CD4-positive, alpha-beta T cell (primary cell): Measurements from ENCODE around the gene SH3BP1. TPM values are rescaled to one million over a fixed set of nuclear protein-coding genes. Genes with fewer than 3 reads are reported as not detected.
"Not testable (repeated sequence)": the region's sequence is repeated elsewhere in the genome, so short reads cannot be mapped to it uniquely, and the experiment has no call there.

Experiments
- ATAC-seq: fragments of 200-7000 bp; cut with Tn5 transposase; one replicate; pipeline ENCODE4 v1.10.0; 2022; ENCODE audit warnings: mild to moderate bottlenecking; ENCODE audit not compliant: poor library complexity
- CTCF ChIA-PET: fragments of 350-600 bp; sonication (Branson Sonifier 250); formaldehyde crosslinking; loops from one replicate; lab custom pipeline; 2021; ENCODE audit warnings: antibody characterized with exemption, inconsistent platforms; lab: Charles Lee
- POLR2A ChIA-PET: fragments of 350-600 bp; sonication (Branson Sonifier 250); formaldehyde crosslinking; loops from one replicate; lab custom pipeline; 2021; ENCODE audit warnings: antibody characterized with exemption, inconsistent platforms; lab: Charles Lee
- DNase-seq, 14 experiments: peaks; one replicate each; pipeline ENCODE4 v3.0.0-alpha.2; 2013 to 2020; ENCODE audit warnings: mixed read lengths in 2 of 14
- H3K27ac ChIP-seq, 2 donors: one replicate each; pipeline versions ENCODE4 v1.5.1 to v1.7.0; 2013; ENCODE audit warnings: low read length in 2 of 2, low read depth in 1 of 2, mild to moderate bottlenecking in 1 of 2
- H3K27me3 ChIP-seq, 2 experiments: 1 replicate in 1 of 2; 2 replicates in 1 of 2; pipeline versions ENCODE4 v1.6.1 to v1.7.0; 2013; ENCODE audit warnings: low read length in 2 of 2, control low read depth in 1 of 2, mild to moderate bottlenecking in 1 of 2, moderate library complexity in 1 of 2; ENCODE audit not compliant: insufficient read depth in 2 of 2, control insufficient read depth in 1 of 2
- H3K36me3 ChIP-seq: one replicate; pipeline ENCODE4 v1.6.1; 2013; ENCODE audit warnings: low read length, control low read depth; ENCODE audit not compliant: insufficient read depth
- H3K4me1 ChIP-seq: one replicate; pipeline ENCODE4 v1.6.1; 2013; ENCODE audit warnings: low read length, control low read depth; ENCODE audit not compliant: insufficient read depth
- H3K4me3 ChIP-seq: one replicate; pipeline ENCODE4 v1.5.1; 2013; ENCODE audit warnings: mild to moderate bottlenecking, low read length, moderate library complexity
- H3K9me3 ChIP-seq, 2 experiments: 1 replicate in 1 of 2; 2 replicates in 1 of 2; pipeline versions ENCODE4 v1.6.1 to v1.7.0; 2013; ENCODE audit warnings: low read length in 2 of 2, mild to moderate bottlenecking in 2 of 2, control low read depth in 1 of 2, moderate library complexity in 1 of 2; ENCODE audit not compliant: control insufficient read depth in 1 of 2, insufficient read depth in 1 of 2
- H3K27ac Mint-ChIP-seq: one replicate; pipeline ENCODE4 v1.8.0; 2020; ENCODE audit warnings: mixed read lengths
- H3K27me3 Mint-ChIP-seq: one replicate; pipeline ENCODE4 v1.8.0; 2021; ENCODE audit warnings: mixed read lengths
- H3K36me3 Mint-ChIP-seq: one replicate; pipeline ENCODE4 v1.8.0; 2021; ENCODE audit warnings: low read depth, mixed read lengths
- H3K4me1 Mint-ChIP-seq: one replicate; pipeline ENCODE4 v1.8.0; 2021; ENCODE audit warnings: low read depth, mixed read lengths
- H3K4me3 Mint-ChIP-seq: one replicate; pipeline ENCODE4 v1.8.0; 2020; ENCODE audit warnings: mild to moderate bottlenecking, mixed read lengths
- H3K9me3 Mint-ChIP-seq: one replicate; pipeline ENCODE4 v1.8.0; 2020; ENCODE audit warnings: mixed read lengths
- CTCF ChIP-seq: fragments of 200-600 bp; IDR thresholded peaks from one replicate; pipeline ENCODE4 v1.8.0; 2022; ENCODE audit warnings: antibody characterized with exemption, mild to moderate bottlenecking
- intact Hi-C, 2 experiments: fragments of 100-400 bp; cut with DNase I in 1 of 2; cut with micrococcal nuclease in 1 of 2; formaldehyde crosslinking; loops; one replicate each; pipeline versions ENCODE4 v1.15.1 to v1.9.0; 2023 to 2025; cut with DNase I, micrococcal nuclease
- polyA plus RNA-seq, 2 donors: library from polyadenylated mRNA; unstranded; fragments of 120-200 nt; gene quantifications; one replicate each; pipeline ENCODE4 v1.2.1, GENCODE V29; 2013
- total RNA-seq, 174 experiments: library from RNA in 2 of 174; stranded (reverse) in 2 of 174; gene quantifications; one replicate each; pipeline ENCODE4 v1.2.3 and lab custom pipeline; 2021 to 2026

Gene SH3BP1
- total RNA-seq: 10 to 100 TPM; 46.9 to 49.0 TPM
- 87.3 TPM for polyA plus RNA-seq (2013, experiment 1 of 2)
- polyA plus RNA-seq (2013, experiment 2 of 2): 108 TPM
- total RNA-seq (lab: John Stamatoyannopoulos, UW): 1.8 to 33.7 (median 13.3) reads per million in 172 experiments

GRCh38 chr22:37639070-37639760 is at the start of gene SH3BP1:
TSS of gene SH3BP1 (plus strand) at chr22:37639669. CDS start at chr22:37639788, 119 bp downstream.
- H3K36me3 ChIP-seq: peaks cover 30% of the 10 kb centered on the region
- peak within 1 kb of the TSS; percentile 94 for H3K27ac Mint-ChIP-seq
- intact Hi-C loops: no loop called here
- peak within 1 kb of the TSS; percentile 97 for H3K4me3 ChIP-seq
- no peaks in the 10 kb centered on the region for H3K9me3 ChIP-seq
- H3K27ac ChIP-seq: peak within 1 kb of the TSS; percentile 73 to 77
- no peaks in the 10 kb centered on the region for H3K27me3 ChIP-seq
- CTCF ChIA-PET: interaction anchor here (7.4 kb wide), 1 partner anchor 41 kb away, joined by 171 read pairs; the partner anchor contains the start of genes LGALS1 and NOL12
- H3K4me3 Mint-ChIP-seq: peak within 1 kb of the TSS; percentile 100
- POLR2A ChIA-PET: interaction anchor here (2.0 to 9.5 kb wide), 5 partner anchors 12 to 38 kb away, joined by 8 to 107 read pairs (median 71); partner anchors contain the start of genes GGA1 and PDXP
- H3K9me3 Mint-ChIP-seq: no peaks in the 10 kb centered on the region
- peaks cover 75% of the 10 kb centered on the region for H3K4me1 Mint-ChIP-seq
- H3K4me1 ChIP-seq: peaks cover 89% of the 10 kb centered on the region
- H3K27me3 Mint-ChIP-seq: no peaks in the 10 kb centered on the region
- ATAC-seq: peak; percentile 33
- TF ChIP-seq CTCF: no peak
- DNase-seq: peak in 11 of 14 experiments; percentile 37 to 72 (median 53)
- peaks cover 42% of the 10 kb centered on the region for H3K36me3 Mint-ChIP-seq

- H3K36me3 Mint-ChIP-seq, H3K4me3 ChIP-seq, DNase-seq, H3K27me3 Mint-ChIP-seq, H3K36me3 ChIP-seq, H3K27ac Mint-ChIP-seq, H3K4me3 Mint-ChIP-seq, H3K9me3 ChIP-seq, H3K27ac ChIP-seq, ATAC-seq, intact Hi-C loops, H3K9me3 Mint-ChIP-seq, H3K27me3 ChIP-seq: not testable (repeated sequence)
- peaks cover 13% of the 10 kb centered on the region for H3K4me1 Mint-ChIP-seq
- peaks cover 17% of the 10 kb centered on the region for H3K4me1 ChIP-seq
- ChIA-PET POLR2A (interaction anchor here (1.0 to 2.3 kb wide), 2 partner anchors 16 to 24 kb away, joined by 3 to 59 read pairs; partner anchors contain the start of gene GGA1), CTCF (interaction anchor here (0.7 to 2.4 kb wide), 3 partner anchors 16 to 51 kb away, joined by 4 to 29 read pairs (median 6); no protein-coding TSS in a partner anchor)
These were observed 48.4 kb upstream of the SH3BP1 start for GRCh38 chr22:37591081-37591480.

GRCh38 chr22:37591823-37592404 is 47.6 kb upstream of the SH3BP1 start:
- peak overlapping the region; percentile 60 for H3K27ac Mint-ChIP-seq
- intact Hi-C loops: loop anchor here (1.0 kb wide), 3 partner anchors 25 to 54 kb away; no protein-coding TSS in a partner anchor

More at GRCh38 chr22:37591823-37592404, 47.6 kb upstream of the SH3BP1 start:
- Histone ChIP-seq H3K27ac (peak overlapping the region in 1 of 2 donors; percentile 31), H3K4me3 (peak overlapping the region; percentile 24), H3K4me1 (peaks cover 17% of the 10 kb centered on the region), H3K36me3 (no peaks in the 10 kb centered on the region), H3K27me3 (no peaks in the 10 kb centered on the region), H3K9me3 (no peaks in the 10 kb centered on the region)
- H3K4me3 Mint-ChIP-seq: peak overlapping the region; percentile 73
- H3K27me3 Mint-ChIP-seq: no peaks in the 10 kb centered on the region
- ChIA-PET POLR2A (interaction anchor here (0.9 to 2.3 kb wide), 13 partner anchors 10 to 288 kb away, joined by 3 to 59 read pairs (median 7); partner anchors contain the start of genes GGA1, LGALS2, NOL12 and PDXP), CTCF (interaction anchor here (0.6 to 2.4 kb wide), 19 partner anchors 8 to 119 kb away, joined by 3 to 70 read pairs (median 4); partner anchors contain the start of genes GGA1 and PDXP)
- TF ChIP-seq CTCF: no peak
- H3K4me1 Mint-ChIP-seq: peaks cover 13% of the 10 kb centered on the region
- H3K36me3 Mint-ChIP-seq: no peaks in the 10 kb centered on the region
- DNase-seq (no peak), ATAC-seq (no peak)
- H3K9me3 Mint-ChIP-seq: no peaks in the 10 kb centered on the region
